Measurements from ENCODE around the gene IWS1. TPM values are rescaled to one million over a fixed set of nuclear protein-coding genes. Genes with fewer than 3 reads are reported as not detected.

Gene IWS1
- total RNA-seq, 1 donor from 2014 or later = 48.4 TPM

- no peak for DNase-seq (ENCODE audit: low read depth)
- Histone ChIP-seq H3K4me3 (ENCODE audit: low read depth, low read length) (no peak overlapping the region), H3K27me3 (ENCODE audit: control insufficient read depth, insufficient read depth, low read length) (no peaks in the 10 kb centered on the region), H3K36me3 (ENCODE audit: control insufficient read depth, insufficient read depth, low read length) (no peaks in the 10 kb centered on the region)
- TF ChIP-seq, protein P1, sequence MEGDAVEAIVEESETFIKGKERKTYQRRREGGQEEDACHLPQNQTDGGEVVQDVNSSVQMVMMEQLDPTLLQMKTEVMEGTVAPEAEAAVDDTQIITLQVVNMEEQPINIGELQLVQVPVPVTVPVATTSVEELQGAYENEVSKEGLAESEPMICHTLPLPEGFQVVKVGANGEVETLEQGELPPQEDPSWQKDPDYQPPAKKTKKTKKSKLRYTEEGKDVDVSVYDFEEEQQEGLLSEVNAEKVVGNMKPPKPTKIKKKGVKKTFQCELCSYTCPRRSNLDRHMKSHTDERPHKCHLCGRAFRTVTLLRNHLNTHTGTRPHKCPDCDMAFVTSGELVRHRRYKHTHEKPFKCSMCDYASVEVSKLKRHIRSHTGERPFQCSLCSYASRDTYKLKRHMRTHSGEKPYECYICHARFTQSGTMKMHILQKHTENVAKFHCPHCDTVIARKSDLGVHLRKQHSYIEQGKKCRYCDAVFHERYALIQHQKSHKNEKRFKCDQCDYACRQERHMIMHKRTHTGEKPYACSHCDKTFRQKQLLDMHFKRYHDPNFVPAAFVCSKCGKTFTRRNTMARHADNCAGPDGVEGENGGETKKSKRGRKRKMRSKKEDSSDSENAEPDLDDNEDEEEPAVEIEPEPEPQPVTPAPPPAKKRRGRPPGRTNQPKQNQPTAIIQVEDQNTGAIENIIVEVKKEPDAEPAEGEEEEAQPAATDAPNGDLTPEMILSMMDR (IDR thresholded peaks at IDR 0.05; ENCODE audit: insufficient read depth, low read length, poor library complexity, severe bottlenecking) = no peak
Measured at GRCh38 chr2:127471286-127471988, 54.9 kb downstream of the IWS1 start.

GRCh38 chr2:127469974-127470373, 56.3 kb downstream of the IWS1 start:
- H3K27me3 ChIP-seq (ENCODE audit: control insufficient read depth, insufficient read depth, low read length) = no peaks in the 10 kb centered on the region
- H3K4me3 ChIP-seq (ENCODE audit: low read depth, low read length) = no peak overlapping the region
- TF ChIP-seq, protein P1 (IDR thresholded peaks at IDR 0.05; ENCODE audit: insufficient read depth, low read length, poor library complexity, severe bottlenecking) = no peak
- no peak for DNase-seq (ENCODE audit: low read depth)
- no peaks in the 10 kb centered on the region for H3K36me3 ChIP-seq (ENCODE audit: control insufficient read depth, insufficient read depth, low read length)

- DNase-seq (ENCODE audit: low read depth) = no peak
- TF ChIP-seq, protein P1 (IDR thresholded peaks at IDR 0.05; ENCODE audit: insufficient read depth, low read length, poor library complexity, severe bottlenecking) = no peak
- no peaks in the 10 kb centered on the region for H3K36me3 ChIP-seq (ENCODE audit: control insufficient read depth, insufficient read depth, low read length)
- no peaks in the 10 kb centered on the region for H3K27me3 ChIP-seq (ENCODE audit: control insufficient read depth, insufficient read depth, low read length)
- no peak overlapping the region for H3K4me3 ChIP-seq (ENCODE audit: low read depth, low read length)
Measured at GRCh38 chr2:127469051-127469450, 57.2 kb downstream of the IWS1 start.

GRCh38 chr2:127465258-127465657, 61.0 kb downstream of the IWS1 start:
- H3K27me3 ChIP-seq (ENCODE audit: control insufficient read depth, insufficient read depth, low read length) = no peaks in the 10 kb centered on the region
- H3K36me3 ChIP-seq (ENCODE audit: control insufficient read depth, insufficient read depth, low read length) = no peaks in the 10 kb centered on the region
- DNase-seq (ENCODE audit: low read depth) = no peak
- H3K4me3 ChIP-seq (ENCODE audit: low read depth, low read length) = no peak overlapping the region
- TF ChIP-seq, protein P1 (IDR thresholded peaks at IDR 0.05; ENCODE audit: insufficient read depth, low read length, poor library complexity, severe bottlenecking) = no peak

DNA sequence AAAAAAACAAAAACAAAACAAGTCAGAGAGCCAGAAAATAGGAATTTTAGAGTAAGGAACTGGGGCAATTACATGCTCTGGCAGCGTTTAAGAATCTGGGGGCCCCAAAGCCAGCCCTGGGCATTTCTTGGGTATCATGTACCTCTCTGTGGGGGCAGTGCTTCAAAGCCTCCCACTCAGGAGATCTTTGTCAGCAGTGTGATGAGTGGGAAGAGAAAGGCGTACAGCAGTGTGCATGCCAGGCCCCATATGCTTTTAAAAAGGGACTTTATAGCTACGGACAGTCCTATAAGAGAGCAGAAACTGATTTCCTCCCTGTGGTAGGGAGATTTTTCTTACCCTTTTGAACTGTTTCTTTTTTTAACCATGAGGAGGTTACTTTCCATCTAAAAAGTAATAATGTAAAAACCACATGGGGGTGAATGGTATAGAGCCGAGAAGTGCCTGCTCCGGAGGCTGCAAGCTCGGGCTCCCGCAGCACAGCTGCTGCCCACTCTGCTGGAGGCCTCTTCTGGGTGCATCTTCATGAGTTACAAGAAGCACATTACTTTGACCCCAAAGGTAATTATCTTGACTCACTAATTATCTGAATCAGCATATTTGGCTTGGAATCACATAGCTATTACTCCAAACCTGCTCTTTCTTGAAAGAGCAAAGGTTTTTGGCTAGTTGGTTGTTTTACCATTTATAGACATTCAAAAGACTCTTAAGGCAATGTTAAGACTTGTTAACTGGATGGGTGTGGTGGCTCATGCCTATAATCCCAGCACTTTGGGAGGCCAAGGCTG, 61.6 kb downstream of the IWS1 start:
- TF ChIP-seq, protein P1 (IDR thresholded peaks at IDR 0.05; ENCODE audit: insufficient read depth, low read length, poor library complexity, severe bottlenecking) = no peak
- no peak for DNase-seq (ENCODE audit: low read depth)
- Histone ChIP-seq H3K36me3 (ENCODE audit: control insufficient read depth, insufficient read depth, low read length) (no peaks in the 10 kb centered on the region), H3K4me3 (ENCODE audit: low read depth, low read length) (no peak overlapping the region), H3K27me3 (ENCODE audit: control insufficient read depth, insufficient read depth, low read length) (no peaks in the 10 kb centered on the region)

All from kidney epithelial cell (primary cell).